Measurements from ENCODE around the gene ATP6V0A1. TPM values are rescaled to one million over a fixed set of nuclear protein-coding genes. Genes with fewer than 3 reads are reported as not detected.

The ATP6V0A1 gene
- total RNA-seq, 1 donor from 2014 or later, result 20.0 TPM

GRCh38 chr17:42485680-42486079 is 27.0 kb downstream of the ATP6V0A1 start:
- Histone ChIP-seq H3K4me3 (ENCODE audit: low read depth, low read length) (no peak overlapping the region), H3K27me3 (ENCODE audit: control insufficient read depth, insufficient read depth, low read length) (no peaks in the 10 kb centered on the region), H3K36me3 (ENCODE audit: control insufficient read depth, insufficient read depth, low read length) (peaks cover 9% of the 10 kb centered on the region)
- FAIRE-seq (no peak), DNase-seq (ENCODE audit: low read depth) (peak; percentile 7)
- TF ChIP-seq CTCF (IDR thresholded peaks at IDR 0.05; ENCODE audit: insufficient read depth, low read length, severe bottlenecking), result no peak

GRCh38 chr17:42488032-42488431 is 29.4 kb downstream of the ATP6V0A1 start:
- Histone ChIP-seq H3K36me3 (ENCODE audit: control insufficient read depth, insufficient read depth, low read length) (peaks cover 7% of the 10 kb centered on the region), H3K27me3 (ENCODE audit: control insufficient read depth, insufficient read depth, low read length) (no peaks in the 10 kb centered on the region), H3K4me3 (ENCODE audit: low read depth, low read length) (no peak overlapping the region)
- no peak for DNase-seq (ENCODE audit: low read depth)
- no peak for TF ChIP-seq CTCF (IDR thresholded peaks at IDR 0.05; ENCODE audit: insufficient read depth, low read length, severe bottlenecking)
- FAIRE-seq, result no peak

- TF ChIP-seq CTCF (IDR thresholded peaks at IDR 0.05; ENCODE audit: insufficient read depth, low read length, severe bottlenecking), result no peak
- Histone ChIP-seq H3K4me3 (ENCODE audit: low read depth, low read length) (no peak overlapping the region), H3K36me3 (ENCODE audit: control insufficient read depth, insufficient read depth, low read length) (peaks cover 4% of the 10 kb centered on the region), H3K27me3 (ENCODE audit: control insufficient read depth, insufficient read depth, low read length) (no peaks in the 10 kb centered on the region)
- FAIRE-seq, result no peak
- no peak for DNase-seq (ENCODE audit: low read depth)
Observed at GRCh38 chr17:42493319-42493718, 34.6 kb downstream of the ATP6V0A1 start.

- Histone ChIP-seq H3K27me3 (ENCODE audit: control insufficient read depth, insufficient read depth, low read length) (no peaks in the 10 kb centered on the region), H3K36me3 (ENCODE audit: control insufficient read depth, insufficient read depth, low read length) (peaks cover 3% of the 10 kb centered on the region)
Observed at GRCh38 chr17:42494673-42495072, 36.0 kb downstream of the ATP6V0A1 start.

GRCh38 chr17:42498828-42499227 is 40.1 kb downstream of the ATP6V0A1 start:
- FAIRE-seq, result no peak
- DNase-seq (ENCODE audit: low read depth), result no peak
- Histone ChIP-seq H3K4me3 (ENCODE audit: low read depth, low read length) (no peak overlapping the region), H3K27me3 (ENCODE audit: control insufficient read depth, insufficient read depth, low read length) (no peaks in the 10 kb centered on the region), H3K36me3 (ENCODE audit: control insufficient read depth, insufficient read depth, low read length) (peaks cover 3% of the 10 kb centered on the region)
- no peak for TF ChIP-seq CTCF (IDR thresholded peaks at IDR 0.05; ENCODE audit: insufficient read depth, low read length, severe bottlenecking)

More at GRCh38 chr17:42494673-42495072, 36.0 kb downstream of the ATP6V0A1 start:
- TF ChIP-seq CTCF (IDR thresholded peaks at IDR 0.05; ENCODE audit: insufficient read depth, low read length, severe bottlenecking), result no peak
- DNase-seq (ENCODE audit: low read depth) (no peak), FAIRE-seq (no peak)
- H3K4me3 ChIP-seq (ENCODE audit: low read depth, low read length), result no peak overlapping the region

GRCh38 chr17:42502091-42502490 is 43.4 kb downstream of the ATP6V0A1 start:
- TF ChIP-seq CTCF (IDR thresholded peaks at IDR 0.05; ENCODE audit: insufficient read depth, low read length, severe bottlenecking), result no peak
- FAIRE-seq (no peak), DNase-seq (ENCODE audit: low read depth) (no peak)
- no peaks in the 10 kb centered on the region for H3K27me3 ChIP-seq (ENCODE audit: control insufficient read depth, insufficient read depth, low read length)
- H3K36me3 ChIP-seq (ENCODE audit: control insufficient read depth, insufficient read depth, low read length), result peaks cover 2% of the 10 kb centered on the region
- no peak overlapping the region for H3K4me3 ChIP-seq (ENCODE audit: low read depth, low read length)
